ENCODE measurements around the gene CRAMP1.

Gene CRAMP1

DNA sequence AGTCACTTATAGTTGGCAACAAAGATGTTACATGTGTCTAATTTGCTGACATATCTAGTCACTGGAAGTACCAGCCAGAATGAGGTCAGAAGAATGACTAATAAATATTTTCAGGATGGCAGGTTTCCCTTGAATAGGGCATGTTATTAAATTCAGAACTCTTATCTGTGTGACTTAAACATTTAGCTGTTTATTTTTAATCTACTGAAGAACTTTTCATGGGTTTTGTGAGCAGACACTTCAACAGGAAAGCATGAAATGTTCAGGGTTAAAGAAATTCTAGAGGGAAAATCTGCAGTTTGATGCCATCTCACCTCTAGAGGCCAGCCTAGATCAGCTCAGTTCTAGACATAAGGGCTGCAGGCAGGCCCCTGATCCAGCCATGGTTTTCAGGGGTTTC is 79.1 kb downstream of the CRAMP1 start:
- TF ChIP-seq, protein P1, sequence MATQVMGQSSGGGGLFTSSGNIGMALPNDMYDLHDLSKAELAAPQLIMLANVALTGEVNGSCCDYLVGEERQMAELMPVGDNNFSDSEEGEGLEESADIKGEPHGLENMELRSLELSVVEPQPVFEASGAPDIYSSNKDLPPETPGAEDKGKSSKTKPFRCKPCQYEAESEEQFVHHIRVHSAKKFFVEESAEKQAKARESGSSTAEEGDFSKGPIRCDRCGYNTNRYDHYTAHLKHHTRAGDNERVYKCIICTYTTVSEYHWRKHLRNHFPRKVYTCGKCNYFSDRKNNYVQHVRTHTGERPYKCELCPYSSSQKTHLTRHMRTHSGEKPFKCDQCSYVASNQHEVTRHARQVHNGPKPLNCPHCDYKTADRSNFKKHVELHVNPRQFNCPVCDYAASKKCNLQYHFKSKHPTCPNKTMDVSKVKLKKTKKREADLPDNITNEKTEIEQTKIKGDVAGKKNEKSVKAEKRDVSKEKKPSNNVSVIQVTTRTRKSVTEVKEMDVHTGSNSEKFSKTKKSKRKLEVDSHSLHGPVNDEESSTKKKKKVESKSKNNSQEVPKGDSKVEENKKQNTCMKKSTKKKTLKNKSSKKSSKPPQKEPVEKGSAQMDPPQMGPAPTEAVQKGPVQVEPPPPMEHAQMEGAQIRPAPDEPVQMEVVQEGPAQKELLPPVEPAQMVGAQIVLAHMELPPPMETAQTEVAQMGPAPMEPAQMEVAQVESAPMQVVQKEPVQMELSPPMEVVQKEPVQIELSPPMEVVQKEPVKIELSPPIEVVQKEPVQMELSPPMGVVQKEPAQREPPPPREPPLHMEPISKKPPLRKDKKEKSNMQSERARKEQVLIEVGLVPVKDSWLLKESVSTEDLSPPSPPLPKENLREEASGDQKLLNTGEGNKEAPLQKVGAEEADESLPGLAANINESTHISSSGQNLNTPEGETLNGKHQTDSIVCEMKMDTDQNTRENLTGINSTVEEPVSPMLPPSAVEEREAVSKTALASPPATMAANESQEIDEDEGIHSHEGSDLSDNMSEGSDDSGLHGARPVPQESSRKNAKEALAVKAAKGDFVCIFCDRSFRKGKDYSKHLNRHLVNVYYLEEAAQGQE (IDR thresholded peaks at IDR 0.05; ENCODE audit: insufficient replicate concordance, low read depth) = no peak
- TF ChIP-seq GABPA (IDR thresholded peaks at IDR 0.05; ENCODE audit: low read depth) = no peak
- TF ChIP-seq, protein P2, sequence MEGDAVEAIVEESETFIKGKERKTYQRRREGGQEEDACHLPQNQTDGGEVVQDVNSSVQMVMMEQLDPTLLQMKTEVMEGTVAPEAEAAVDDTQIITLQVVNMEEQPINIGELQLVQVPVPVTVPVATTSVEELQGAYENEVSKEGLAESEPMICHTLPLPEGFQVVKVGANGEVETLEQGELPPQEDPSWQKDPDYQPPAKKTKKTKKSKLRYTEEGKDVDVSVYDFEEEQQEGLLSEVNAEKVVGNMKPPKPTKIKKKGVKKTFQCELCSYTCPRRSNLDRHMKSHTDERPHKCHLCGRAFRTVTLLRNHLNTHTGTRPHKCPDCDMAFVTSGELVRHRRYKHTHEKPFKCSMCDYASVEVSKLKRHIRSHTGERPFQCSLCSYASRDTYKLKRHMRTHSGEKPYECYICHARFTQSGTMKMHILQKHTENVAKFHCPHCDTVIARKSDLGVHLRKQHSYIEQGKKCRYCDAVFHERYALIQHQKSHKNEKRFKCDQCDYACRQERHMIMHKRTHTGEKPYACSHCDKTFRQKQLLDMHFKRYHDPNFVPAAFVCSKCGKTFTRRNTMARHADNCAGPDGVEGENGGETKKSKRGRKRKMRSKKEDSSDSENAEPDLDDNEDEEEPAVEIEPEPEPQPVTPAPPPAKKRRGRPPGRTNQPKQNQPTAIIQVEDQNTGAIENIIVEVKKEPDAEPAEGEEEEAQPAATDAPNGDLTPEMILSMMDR (IDR thresholded peaks at IDR 0.05; ENCODE audit: insufficient read depth, low read length) = no peak
- TF ChIP-seq SPI1 (IDR thresholded peaks at IDR 0.05; ENCODE audit: borderline replicate concordance, low read depth) = no peak
- TF ChIP-seq POLR2AphosphoS5 (IDR thresholded peaks at IDR 0.05; ENCODE audit: low read depth) = no peak
- no peaks in the 10 kb centered on the region for H3K27me3 ChIP-seq (ENCODE audit: insufficient read depth, poor library complexity, severe bottlenecking)
- DNase-seq (ENCODE audit: low read depth in 1 of 2, low spot score in 1 of 2) = no peak
- no peak overlapping the region for H3K27ac ChIP-seq (replicated peaks)
- no peak overlapping the region for H3K4me3 ChIP-seq (replicated peaks; ENCODE audit: insufficient read depth, low read length)

DNA sequence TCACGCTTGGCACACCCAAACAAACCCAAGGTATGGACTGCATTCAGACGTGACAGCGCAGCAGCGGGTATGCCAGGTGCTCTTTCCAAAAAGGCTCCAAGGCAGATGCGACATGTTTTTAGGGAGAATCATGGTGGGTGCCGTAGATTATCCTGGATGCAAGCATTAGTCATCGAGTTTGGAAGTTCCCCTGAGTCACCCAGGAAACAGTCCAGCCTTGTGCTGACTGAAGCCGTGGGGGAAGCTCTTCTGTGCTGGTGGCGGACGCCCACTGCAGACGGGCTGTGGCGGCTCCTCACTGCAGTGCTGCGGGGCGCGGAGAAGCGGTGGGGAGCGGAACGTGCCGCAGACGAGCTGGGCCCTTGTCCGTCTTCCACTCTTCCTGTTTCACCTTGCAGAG is 79.8 kb downstream of the CRAMP1 start:
- Histone ChIP-seq H3K27me3 (ENCODE audit: insufficient read depth, poor library complexity, severe bottlenecking) (no peaks in the 10 kb centered on the region), H3K4me3 (replicated peaks; ENCODE audit: insufficient read depth, low read length) (no peak overlapping the region), H3K27ac (replicated peaks) (no peak overlapping the region)
- no peak for DNase-seq (ENCODE audit: low read depth in 1 of 2, low spot score in 1 of 2)
- TF ChIP-seq, protein P1 (IDR thresholded peaks at IDR 0.05; ENCODE audit: insufficient replicate concordance, low read depth) = no peak

GRCh38 chr16:1696863-1697262 is 84.7 kb downstream of the CRAMP1 start:
- Histone ChIP-seq H3K27ac (replicated peaks) (no peak overlapping the region), H3K4me3 (replicated peaks; ENCODE audit: insufficient read depth, low read length) (no peak overlapping the region), H3K27me3 (ENCODE audit: insufficient read depth, poor library complexity, severe bottlenecking) (no peaks in the 10 kb centered on the region)
- no peak for DNase-seq (ENCODE audit: low read depth in 1 of 2, low spot score in 1 of 2)
- TF ChIP-seq SPI1 (IDR thresholded peaks at IDR 0.05; ENCODE audit: borderline replicate concordance, low read depth) = no peak
- no peak for TF ChIP-seq GABPA (IDR thresholded peaks at IDR 0.05; ENCODE audit: low read depth)
- TF ChIP-seq, protein P2 (IDR thresholded peaks at IDR 0.05; ENCODE audit: insufficient read depth, low read length) = no peak
- TF ChIP-seq, protein P1 (IDR thresholded peaks at IDR 0.05; ENCODE audit: insufficient replicate concordance, low read depth) = no peak
- no peak for TF ChIP-seq POLR2AphosphoS5 (IDR thresholded peaks at IDR 0.05; ENCODE audit: low read depth)

DNA sequence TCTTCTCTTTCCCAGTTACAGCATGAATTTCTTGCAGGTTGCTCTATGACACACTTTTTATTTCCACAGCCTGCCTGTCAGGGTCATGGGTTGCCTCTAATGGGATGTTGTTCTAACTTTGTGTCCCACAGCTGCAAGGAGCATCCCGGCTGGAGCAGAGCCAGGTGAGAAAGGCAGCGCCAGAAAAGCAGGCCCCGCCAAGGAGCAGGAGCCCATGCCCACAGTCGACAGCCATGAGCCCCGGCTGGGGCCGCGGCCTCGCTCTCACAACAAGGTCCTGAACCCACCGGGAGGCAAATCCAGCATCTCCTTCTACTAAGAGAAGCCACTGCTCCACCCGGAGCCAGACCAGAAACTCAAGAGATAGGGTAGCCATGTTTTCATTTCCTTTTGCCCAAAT is 86.5 kb downstream of the CRAMP1 start:
- H3K27ac ChIP-seq (replicated peaks) = no peak overlapping the region
- DNase-seq (ENCODE audit: low read depth in 1 of 2, low spot score in 1 of 2) = no peak
- H3K27me3 ChIP-seq (ENCODE audit: insufficient read depth, poor library complexity, severe bottlenecking) = no peaks in the 10 kb centered on the region
- H3K4me3 ChIP-seq (replicated peaks; ENCODE audit: insufficient read depth, low read length) = no peak overlapping the region
- TF ChIP-seq GABPA (IDR thresholded peaks at IDR 0.05; ENCODE audit: low read depth) = no peak
- TF ChIP-seq POLR2AphosphoS5 (IDR thresholded peaks at IDR 0.05; ENCODE audit: low read depth) = no peak
- TF ChIP-seq, protein P2 (IDR thresholded peaks at IDR 0.05; ENCODE audit: insufficient read depth, low read length) = no peak
- TF ChIP-seq, protein P1 (IDR thresholded peaks at IDR 0.05; ENCODE audit: insufficient replicate concordance, low read depth) = no peak
- no peak for TF ChIP-seq SPI1 (IDR thresholded peaks at IDR 0.05; ENCODE audit: borderline replicate concordance, low read depth)

All from HL-60 (cell line).